HepG2 (cell line): Measurements from ENCODE around the gene ZNF804B. TPM values are rescaled to one million over a fixed set of nuclear protein-coding genes. Genes with fewer than 3 reads are reported as not detected.

Experiments
- ATAC-seq: fragments of 200-7000 bp; cut with Tn5 transposase; 3 replicates; pipeline ENCODE4 v1.9.1; 2020; ENCODE audit warnings: mild to moderate bottlenecking, moderate library complexity
- BruUV-seq: library from RNA; stranded (reverse); fragments of 400-500 nt; replicated peaks from 2 replicates; lab custom pipeline; 2021; lab: Mats Ljungman, UMichigan
- CTCF ChIA-PET: fragments of 300-600 bp; formaldehyde crosslinking; extraction: SDS; loops from one replicate; lab custom pipeline; 2021; ENCODE audit warnings: low total read pairs, inconsistent platforms, low intra/inter-chr PET ratio; lab: Yijun Ruan, JAX
- POLR2A ChIA-PET: fragments of 350-600 bp; sonication (Branson Sonifier 250); formaldehyde crosslinking; loops from one replicate; lab custom pipeline; 2020; ENCODE audit warnings: antibody characterized with exemption, inconsistent platforms; lab: Yijun Ruan, JAX
- DNase-seq: peaks from one replicate; pipeline ENCODE4 v3.0.0-alpha.2; 2015; ENCODE audit warnings: low spot score
- FAIRE-seq: peaks from 3 replicates; lab custom pipeline; 2011; peaks lifted over from hg19 to GRCh38; lab: Jason Lieb, UNC
- H2AFZ ChIP-seq: one replicate; pipeline ENCODE4 v1.6.1; 2011; ENCODE audit warnings: low read length, inconsistent platforms
- H3K27ac ChIP-seq: fragments of 300-600 bp; 3 replicates; pipeline ENCODE4 v1.8.0; 2011; ENCODE audit warnings: mixed run types, mild to moderate bottlenecking, mixed read lengths, low read length, inconsistent platforms; ENCODE audit not compliant: insufficient read depth; ENCODE audit errors: extremely low read length
- H3K27me3 ChIP-seq, 2 experiments: fragments of 200-600 bp in 1 of 2; 2 replicates in 1 of 2; 3 replicates in 1 of 2; pipeline versions ENCODE4 v1.6.0 to v1.8.0; 2011; ENCODE audit warnings: low read length in 2 of 2, mild to moderate bottlenecking in 2 of 2, moderate library complexity in 2 of 2, inconsistent platforms in 1 of 2; ENCODE audit not compliant: insufficient read depth in 2 of 2, control insufficient read depth in 1 of 2
- H3K36me3 ChIP-seq, 2 experiments: fragments of 200-600 bp in 1 of 2; replicated peaks in 1 of 2; 2 replicates in 1 of 2; 3 replicates in 1 of 2; pipeline versions ENCODE4 v1.5.1 to v1.8.0; 2011; ENCODE audit warnings: low read length in 2 of 2, inconsistent platforms in 1 of 2; ENCODE audit not compliant: insufficient read depth in 2 of 2, control insufficient read depth in 1 of 2
- H3K4me1 ChIP-seq: 2 replicates; pipeline ENCODE4 v1.5.1; 2012; ENCODE audit warnings: low read length, inconsistent platforms; ENCODE audit not compliant: insufficient read depth
- H3K4me2 ChIP-seq: 2 replicates; pipeline ENCODE4 v1.6.0; 2011; ENCODE audit warnings: low read depth, low read length, inconsistent platforms
- H3K4me3 ChIP-seq, 3 experiments: fragments of 200-600 bp in 1 of 3; sonication (generic), shearing (Covaris generic) in 1 of 3; replicated peaks in 1 of 3; 2 replicates each; pipeline ENCODE4 v1.5.1; 2011 to 2016; ENCODE audit warnings: low read length in 3 of 3, inconsistent platforms in 2 of 3, low read depth in 2 of 3, mild to moderate bottlenecking in 2 of 3, control low read depth in 1 of 3, mixed read lengths in 1 of 3; ENCODE audit not compliant: insufficient read depth in 1 of 3
- H3K79me2 ChIP-seq: one replicate; pipeline ENCODE4 v1.6.1; 2011; ENCODE audit warnings: low read length, inconsistent platforms; ENCODE audit not compliant: insufficient read depth
- H3K9ac ChIP-seq: 2 replicates; pipeline ENCODE4 v1.6.0; 2011; ENCODE audit warnings: mild to moderate bottlenecking, low read depth, low read length, inconsistent platforms; ENCODE audit not compliant: insufficient read depth
- H3K9me3 ChIP-seq: 2 replicates; pipeline ENCODE4 v1.5.1; 2012; ENCODE audit warnings: mild to moderate bottlenecking, low read length
- H4K20me1 ChIP-seq: 2 replicates; pipeline ENCODE4 v1.6.0; 2011; ENCODE audit warnings: inconsistent platforms, mild to moderate bottlenecking, low read length, moderate library complexity; ENCODE audit not compliant: insufficient read depth
- AFF4 ChIP-seq: sonication (generic); formaldehyde crosslinking; IDR thresholded peaks from 2 replicates; pipeline ENCODE4 v1.4.0; 2020; ENCODE audit warnings: missing genetic modification reagents
- AHR ChIP-seq: IDR thresholded peaks from 2 replicates; pipeline ENCODE4 v1.6.1; 2018; ENCODE audit warnings: missing genetic modification reagents, missing compliant biosample characterization
- BORCS8-MEF2B ChIP-seq: sonication (generic); formaldehyde crosslinking; IDR thresholded peaks from 2 replicates; pipeline ENCODE4 v1.8.0; 2022; ENCODE audit warnings: mild to moderate bottlenecking, missing genetic modification reagents
- CHD4 ChIP-seq: fragments of 200-600 bp; sonication (generic); IDR thresholded peaks from 2 replicates; pipeline ENCODE4 v1.7.0; 2017; ENCODE audit warnings: mild to moderate bottlenecking, low read length, borderline replicate concordance
- DPF2 ChIP-seq: sonication (generic); formaldehyde crosslinking; IDR thresholded peaks from 2 replicates; pipeline ENCODE4 v1.4.0; 2020; ENCODE audit warnings: mild to moderate bottlenecking, low read depth, missing genetic modification reagents, borderline replicate concordance
- IKZF5 ChIP-seq: IDR thresholded peaks from 2 replicates; pipeline ENCODE4 v1.6.1; 2018; ENCODE audit warnings: missing genetic modification reagents, mild to moderate bottlenecking, missing compliant biosample characterization
- NR2F6 ChIP-seq, 2 experiments: IDR thresholded peaks; 2 replicates each; pipeline ENCODE4 v1.6.1; 2016; ENCODE audit warnings: antibody characterized with exemption in 1 of 2, mild to moderate bottlenecking in 1 of 2
- PBX3 ChIP-seq: sonication (generic); formaldehyde crosslinking; IDR thresholded peaks from 2 replicates; pipeline ENCODE4 v1.8.1; 2023; ENCODE audit warnings: missing genetic modification reagents, inconsistent platforms, borderline replicate concordance
- RNF2 ChIP-seq: fragments of 450-650 bp; conservative IDR thresholded peaks from 2 replicates; pipeline ENCODE4 v1.6.1; 2016; ENCODE audit warnings: low read depth
- SIX4 ChIP-seq: sonication (generic); formaldehyde crosslinking; IDR thresholded peaks from 2 replicates; pipeline ENCODE4 v1.4.0; 2020; ENCODE audit warnings: missing genetic modification reagents
- TERF1 ChIP-seq: sonication (generic); formaldehyde crosslinking; IDR thresholded peaks from 2 replicates; pipeline ENCODE4 v1.8.0; 2022; ENCODE audit warnings: mild to moderate bottlenecking, missing genetic modification reagents, moderate library complexity
- ZNF335 ChIP-seq: sonication (generic); formaldehyde crosslinking; IDR thresholded peaks from 2 replicates; pipeline ENCODE4 v1.4.0; 2020; ENCODE audit warnings: missing genetic modification reagents
- ZNF337 ChIP-seq: sonication (generic); formaldehyde crosslinking; IDR thresholded peaks from 2 replicates; pipeline ENCODE4 v1.5.1; 2020; ENCODE audit warnings: missing genetic modification reagents, low read depth, mild to moderate bottlenecking, borderline replicate concordance
- ZNF513 ChIP-seq: sonication (generic); formaldehyde crosslinking; conservative IDR thresholded peaks from 2 replicates; pipeline ENCODE4 v1.5.0; 2020; ENCODE audit warnings: missing genetic modification reagents
- ZNF552 ChIP-seq: sonication (generic); formaldehyde crosslinking; IDR thresholded peaks from 2 replicates; pipeline ENCODE4 v1.9.0; 2022; ENCODE audit warnings: missing genetic modification reagents, mild to moderate bottlenecking, borderline replicate concordance
- ZNF607 ChIP-seq: sonication (generic); formaldehyde crosslinking; IDR thresholded peaks from 2 replicates; pipeline ENCODE4 v1.5.1; 2020; ENCODE audit warnings: missing genetic modification reagents, mild to moderate bottlenecking, borderline replicate concordance
- WGBS: methylation state at CpG from one replicate; pipeline ENCODE4 v1.1.6; 2017; ENCODE audit warnings: low lambda C conversion rate; 5-methylcytosine and 5-hydroxymethylcytosine counted together
- in situ Hi-C: cut with HindIII; loops from 2 replicates; pipeline ENCODE4 v1.10.0; 2017; ENCODE audit warnings: low pct_unique_long_range_greater_than_20kb; ENCODE audit not compliant: extremely low pct_ligation_motif_present
- intact Hi-C: fragments of 100-400 bp; cut with micrococcal nuclease; formaldehyde crosslinking; loops from one replicate; pipeline ENCODE4 v1.10.0; 2022; ENCODE audit not compliant: unreplicated experiment
- polyA plus RNA-seq, 8 experiments: library from polyadenylated mRNA; depleted of rRNA in 3 of 8; stranded (reverse) in 7 of 8; unstranded in 1 of 8; fragments of >200 nt; fragmentation: Illumina TruSeq in 4 of 8; extraction: Trizol in 4 of 8; gene quantifications; 2 replicates each; pipeline versions ENCODE4 v1.2.1 to v1.2.3, GENCODE V29; 2011 to 2016; ENCODE audit warnings: low read depth in 4 of 8, missing spikeins in 1 of 8, mixed read lengths in 1 of 8; ENCODE audit not compliant: insufficient read depth in 1 of 8
- total RNA-seq, 5 experiments: library from RNA; depleted of rRNA; stranded (reverse); fragments of >200 nt; fragmentation: Illumina TruSeq; extraction: Trizol; gene quantifications; 2 replicates each; pipeline ENCODE4 v1.2.3, GENCODE V29; 2016; ENCODE audit warnings: low read depth in 1 of 5

ZNF804B gene
- total and polyA plus RNA-seq, 2 of the 13 experiments (the other 11 are each of a cell fraction or from before 2014, with no cell fraction given), result not detected

- Histone ChIP-seq H3K4me2 (no peak overlapping the region), H3K9me3 (no peaks in the 10 kb centered on the region), H3K79me2 (no peaks in the 10 kb centered on the region), H3K27me3 (no peaks in the 10 kb centered on the region), H2AFZ (no peak overlapping the region), H3K27ac (no peak overlapping the region), H3K9ac (no peak overlapping the region), H3K36me3 (no peaks in the 10 kb centered on the region), H3K4me1 (no peaks in the 10 kb centered on the region), H4K20me1 (no peaks in the 10 kb centered on the region), H3K4me3 (no peak overlapping the region)
- DNase-seq, result no peak
- intact Hi-C loops (no loop called here), in situ Hi-C loops (no loop called here)
- BruUV-seq, result no TSS peak
- no peak for FAIRE-seq
- no peak for TF ChIP-seq PBX3 (CRISPR knock-in tag)
- TF ChIP-seq AFF4, result no peak
- TF ChIP-seq ZNF607 (CRISPR knock-in tag), result no peak
- no peak for TF ChIP-seq DPF2
- no peak for TF ChIP-seq RNF2
- TF ChIP-seq ZNF335 (CRISPR knock-in tag), result no peak
- TF ChIP-seq SIX4 (CRISPR knock-in tag), result no peak
- no peak for TF ChIP-seq NR2F6 (IDR thresholded peaks at IDR 0.05)
- no peak for TF ChIP-seq NR2F6 (CRISPR knock-in tag; IDR thresholded peaks at IDR 0.05)
- TF ChIP-seq ZNF513 (CRISPR knock-in tag), result no peak
- TF ChIP-seq ZNF552, result no peak
- no peak for TF ChIP-seq BORCS8-MEF2B (CRISPR knock-in tag)
- TF ChIP-seq TERF1 (CRISPR knock-in tag), result no peak
- no peak for TF ChIP-seq AHR (CRISPR knock-in tag)
- TF ChIP-seq CHD4, result no peak
- TF ChIP-seq ZNF337 (CRISPR knock-in tag), result no peak
- TF ChIP-seq IKZF5 (CRISPR knock-in tag), result no peak
- ATAC-seq, result no peak
- POLR2A ChIA-PET, result no interaction called here
- CTCF ChIA-PET, result no interaction called here
- 0% methylated on average over 1 of the region's 1 CpG for WGBS
Observed at GRCh38 chr7:89332026-89332425, 572.5 kb downstream of the ZNF804B start.
